HG03521 (cell line): Measurements from ENCODE around the gene IL16.
A peak's percentile ranks its signal among the peaks of the same experiment; 100 is the strongest.
"Not testable (repeated sequence)": the region's sequence is repeated elsewhere in the genome, so short reads cannot be mapped to it uniquely, and the experiment has no call there.

Experiments
- ATAC-seq: cut with Tn5 transposase; IDR thresholded peaks from one replicate; pipeline ENCODE4 v1.9.1; 2021; ENCODE audit warnings: mild to moderate bottlenecking, moderate library complexity; ENCODE audit not compliant: unreplicated experiment

Gene IL16

DNA sequence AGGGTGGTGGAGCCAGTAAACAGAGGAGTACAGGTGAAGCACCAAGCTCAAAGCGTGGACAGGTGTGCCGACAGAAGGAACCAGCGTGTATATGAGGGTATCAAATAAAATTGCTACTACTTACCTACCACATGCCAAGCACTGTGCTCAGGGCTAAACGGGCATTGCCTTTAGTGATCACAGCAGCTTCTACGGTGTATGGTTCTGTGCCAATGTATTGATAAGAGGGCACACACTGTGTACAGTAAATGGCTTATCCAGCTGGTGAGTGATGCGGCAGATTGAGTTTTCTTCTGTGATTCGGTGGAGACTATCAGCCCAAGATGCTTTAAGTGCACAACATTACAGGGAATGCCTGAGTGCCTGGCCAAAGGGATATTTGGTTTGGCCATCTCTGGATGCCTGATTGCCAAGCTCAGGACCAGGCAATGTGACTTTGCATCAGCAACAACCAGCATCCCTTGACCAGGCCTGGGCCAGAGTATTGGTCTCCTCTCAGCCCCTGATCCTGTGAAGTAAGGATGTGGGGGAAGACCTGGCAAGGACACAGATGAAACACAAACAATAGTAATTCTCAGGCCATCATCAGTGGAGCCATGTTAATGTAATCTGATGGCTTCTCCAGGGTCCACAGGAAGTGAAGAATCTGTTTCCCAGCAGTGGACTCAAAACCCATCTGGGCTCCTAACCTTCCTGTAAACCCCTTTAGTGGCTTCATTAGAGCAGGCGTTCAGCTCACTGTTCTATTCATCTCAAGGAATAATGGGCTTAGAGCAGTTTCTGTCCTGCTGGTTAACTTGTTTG lies 113.2 kb downstream of the IL16 start:
- no peak for ATAC-seq

DNA sequence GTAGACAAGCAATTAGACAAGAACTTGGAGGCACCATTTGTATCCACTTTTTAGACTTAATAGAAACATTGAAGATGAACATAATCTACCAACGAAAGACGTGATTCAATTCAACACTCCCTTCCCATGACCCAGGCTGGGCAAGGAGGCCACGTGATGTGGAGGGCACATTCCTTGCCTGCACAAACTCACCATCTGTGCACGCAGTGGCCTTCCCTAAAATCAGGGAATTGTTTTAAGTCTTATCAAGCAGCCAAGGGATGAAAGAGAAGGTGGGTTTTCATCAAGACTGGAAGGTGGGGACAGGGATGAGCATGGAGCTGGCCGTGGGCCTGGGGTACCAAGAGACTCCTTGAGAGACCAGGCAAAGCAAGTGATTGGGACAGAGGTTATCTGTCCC lies 113.8 kb downstream of the IL16 start:
- no peak for ATAC-seq

DNA sequence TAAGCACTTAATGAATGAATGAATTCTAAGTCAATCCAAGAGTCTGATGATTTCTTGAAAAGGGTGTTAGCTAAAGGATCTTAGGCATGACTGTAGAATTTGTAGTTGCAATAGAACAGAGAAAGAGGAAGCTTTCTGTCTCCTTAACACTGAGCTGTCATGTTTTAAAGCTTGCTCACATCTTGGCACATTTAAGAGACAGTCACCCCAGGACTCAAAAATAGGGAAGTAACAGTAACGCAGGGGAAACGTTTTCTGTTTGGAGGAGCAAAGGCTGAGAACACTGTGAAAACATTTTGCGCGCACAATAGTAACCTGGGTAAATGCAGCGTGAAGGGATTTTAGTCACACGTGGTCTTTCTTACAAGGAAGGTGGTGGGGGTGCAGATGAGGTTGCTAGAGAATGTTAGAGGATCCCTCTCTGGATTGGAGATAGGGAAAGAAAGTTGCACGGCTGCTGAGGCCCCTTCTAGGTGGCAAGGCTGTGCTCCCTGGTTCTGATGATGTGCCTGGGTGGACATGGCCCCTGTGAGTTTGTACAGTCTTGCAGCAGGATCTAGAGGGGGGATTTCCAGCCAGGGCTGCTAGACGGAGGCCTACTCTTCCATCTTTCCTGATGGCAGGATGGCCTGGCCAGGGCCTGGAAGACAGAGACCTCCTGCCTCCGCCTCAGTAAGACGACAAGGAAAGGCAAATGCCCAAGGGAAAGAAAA lies 115.2 kb downstream of the IL16 start:
- no peak for ATAC-seq

DNA sequence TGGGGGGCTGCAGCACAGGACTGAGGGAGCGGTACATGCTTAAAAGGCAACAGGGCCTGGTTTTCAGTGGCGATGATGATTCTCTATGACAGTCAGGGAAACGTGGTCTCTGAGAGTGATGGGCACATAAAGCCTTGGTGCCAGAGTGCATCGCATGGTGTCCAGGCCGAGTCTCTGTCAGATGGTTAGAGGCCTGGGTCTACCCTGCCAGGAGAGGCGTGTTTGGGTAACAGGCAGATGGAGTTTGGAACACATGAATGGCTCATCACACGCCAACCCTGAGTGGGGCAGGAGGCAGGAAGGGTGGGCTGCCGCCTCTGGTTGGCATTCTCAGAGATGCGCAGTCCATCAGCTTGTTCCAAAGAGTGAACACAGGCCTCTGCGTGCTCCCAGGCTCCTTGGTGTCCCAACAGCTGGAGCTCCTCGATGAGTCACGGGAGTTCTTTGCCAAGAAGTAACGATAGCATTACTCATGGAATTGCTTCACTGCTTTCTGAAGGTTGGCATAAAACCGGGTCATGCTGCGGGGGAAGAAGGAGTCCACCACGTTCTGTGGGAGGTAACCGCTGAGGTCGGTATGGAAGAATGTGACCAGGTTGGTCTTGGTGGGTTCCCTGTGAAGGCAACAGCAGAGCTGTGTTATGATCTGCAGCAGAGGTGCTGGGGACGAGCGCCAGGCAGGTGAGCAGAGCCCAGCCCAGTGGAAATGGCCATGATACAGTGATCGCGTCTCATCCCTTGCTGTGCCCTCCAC lies 116.3 kb downstream of the IL16 start:
- ATAC-seq = no peak

DNA sequence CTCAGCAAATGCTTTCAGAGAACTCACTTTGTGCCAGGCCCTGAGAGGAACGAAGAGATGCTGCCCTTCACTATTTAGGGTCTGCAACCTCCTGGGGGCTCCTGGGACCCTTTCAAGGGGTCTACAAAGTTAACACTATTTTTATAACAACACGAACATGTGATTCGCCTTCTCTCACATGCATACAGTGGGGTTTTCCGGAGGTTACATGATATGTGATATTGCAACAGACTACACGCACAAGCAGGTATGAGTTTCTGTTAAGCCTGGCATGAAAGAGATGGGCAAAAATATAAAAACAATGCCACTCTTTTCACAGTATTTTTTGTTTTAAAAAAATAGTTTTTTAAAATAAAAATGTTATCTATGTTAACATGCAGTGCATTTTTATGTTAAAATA lies 117.0 kb downstream of the IL16 start:
- no peak for ATAC-seq

- no peak for ATAC-seq
Observed at GRCh38 chr15:81314378-81314777, 117.7 kb downstream of the IL16 start.

GRCh38 chr15:81315452-81316175 lies 118.9 kb downstream of the IL16 start:
- no peak for ATAC-seq

- ATAC-seq = no peak
Observed at GRCh38 chr15:81316267-81316666, 119.6 kb downstream of the IL16 start.

GRCh38 chr15:81317642-81318017 lies 121.0 kb downstream of the IL16 start:
- ATAC-seq = no peak

DNA sequence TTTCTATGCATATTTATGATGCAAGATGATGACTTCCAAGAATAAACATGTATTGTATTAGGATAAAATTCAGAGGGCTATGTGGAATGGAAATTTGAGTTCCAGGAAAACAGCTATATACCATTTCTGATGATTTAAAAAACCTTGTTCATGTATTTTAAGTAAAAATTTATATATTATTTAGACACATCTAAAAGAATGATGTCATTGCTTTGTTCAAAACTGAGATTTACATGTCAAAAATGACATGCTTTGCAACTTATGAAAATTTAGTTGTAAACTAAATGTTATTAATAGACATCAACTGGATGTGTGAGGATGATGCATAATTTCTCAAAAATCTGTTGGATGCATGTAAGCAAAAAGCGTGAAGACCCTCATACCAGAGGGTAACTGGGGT lies 125.0 kb downstream of the IL16 start:
- no peak for ATAC-seq

GRCh38 chr15:81322676-81323253 lies 126.1 kb downstream of the IL16 start:
- ATAC-seq = no peak

GRCh38 chr15:81323559-81323943 lies 126.9 kb downstream of the IL16 start:
- no peak for ATAC-seq

GRCh38 chr15:81323944-81324881 lies 127.5 kb downstream of the IL16 start, which contains the start of gene STARD5:
Gene STARD5 (minus strand): TSS chr15:81324141. CDS start chr15:81324099, 42 bp downstream.
- peak; percentile 100 for ATAC-seq

- ATAC-seq = no peak
Observed at GRCh38 chr15:81326466-81327212, 130.0 kb downstream of the IL16 start.

DNA sequence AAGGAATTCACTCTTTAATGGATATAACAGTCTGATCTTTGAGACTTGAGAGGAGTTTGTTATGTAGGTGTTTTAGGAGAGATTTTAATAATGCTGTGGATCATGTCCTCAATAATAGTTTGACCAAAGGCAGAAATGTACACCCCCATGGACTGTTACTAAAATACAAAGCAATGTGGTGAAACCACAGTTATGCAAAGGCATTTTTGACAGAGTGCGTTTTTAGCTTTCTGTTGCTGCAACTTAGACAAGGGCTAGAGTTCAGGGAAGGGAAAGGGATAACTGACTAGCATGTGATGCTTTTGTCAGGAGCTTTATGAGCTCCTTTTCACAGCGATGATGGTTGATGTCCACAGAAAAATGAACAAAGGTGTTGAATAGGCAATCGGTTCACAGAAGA lies 130.8 kb downstream of the IL16 start:
- no peak for ATAC-seq

DNA sequence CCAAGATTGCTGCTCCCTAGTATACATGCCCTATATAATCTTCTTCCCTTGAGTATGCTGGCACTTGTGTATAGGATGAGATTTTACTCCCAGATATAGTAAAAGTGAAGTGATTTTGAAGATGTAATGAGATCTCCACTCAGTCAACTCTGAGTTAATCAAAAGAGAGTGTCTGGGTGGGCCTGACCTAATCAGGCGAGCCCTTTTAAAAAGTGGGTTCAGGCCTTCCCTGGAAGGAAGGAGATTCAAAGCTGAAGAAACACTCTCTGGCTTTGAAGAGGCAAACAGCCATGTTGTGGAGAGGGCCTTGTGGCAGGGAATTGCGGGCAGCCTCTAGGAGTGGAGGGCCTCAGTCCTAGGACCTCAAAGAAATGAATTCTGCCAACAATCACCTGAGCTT lies 132.8 kb downstream of the IL16 start:
- no peak for ATAC-seq

DNA sequence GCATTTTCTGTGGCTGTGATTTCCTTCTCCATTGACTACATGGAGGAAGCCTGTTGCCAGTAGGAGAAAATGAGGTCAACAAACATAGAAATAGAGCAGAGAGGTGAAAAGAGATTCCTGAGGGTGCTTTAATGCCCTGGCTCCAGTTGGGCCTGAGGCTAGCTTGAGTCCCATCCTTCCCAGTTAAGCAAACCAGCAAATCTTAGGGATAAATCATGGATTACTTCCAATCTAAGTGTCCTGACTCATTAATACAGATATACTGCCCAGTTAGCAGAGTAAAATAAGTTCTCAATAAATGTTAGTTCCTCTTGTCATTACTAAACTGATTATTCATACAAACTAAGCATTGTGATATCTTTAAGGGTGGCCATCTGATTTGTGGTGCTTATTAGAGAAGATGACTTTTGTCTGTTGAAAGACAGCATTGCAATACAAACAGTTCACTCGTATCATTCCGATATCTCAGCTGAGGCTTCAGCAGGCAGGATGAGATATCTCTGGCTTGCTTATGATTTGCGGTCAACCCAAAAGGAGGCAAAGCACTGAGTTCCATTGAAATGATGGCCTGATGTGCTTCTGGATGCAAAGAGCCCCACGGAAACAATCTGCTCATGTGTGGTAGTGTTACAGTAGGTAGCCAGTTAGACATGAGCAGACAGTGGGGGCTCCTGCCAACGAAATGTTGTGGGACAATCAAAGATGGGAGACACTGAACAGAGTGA lies 133.8 kb downstream of the IL16 start:
- no peak for ATAC-seq

GRCh38 chr15:81331141-81331540 lies 134.5 kb downstream of the IL16 start:
- ATAC-seq = not testable (repeated sequence)
